Ramos (cell line): ENCODE measurements around the gene NEDD9.

Experiments used
- in situ Hi-C: fragments of 300-500 bp; cut with MboI; formaldehyde crosslinking; loops from one replicate; pipeline ENCODE4 v1.14.3; 2022; ENCODE audit warnings: low sequenced_read_pairs; ENCODE audit not compliant: unreplicated experiment

Gene NEDD9

GRCh38 chr6:11236076-11236750, 3.7 kb upstream of the NEDD9 start:
- in situ Hi-C loops = no loop called here

GRCh38 chr6:11235062-11235461, 2.6 kb upstream of the NEDD9 start:
- in situ Hi-C loops = no loop called here

- in situ Hi-C loops = no loop called here
Observed at GRCh38 chr6:11233673-11234573, 1.5 kb upstream of the NEDD9 start.

GRCh38 chr6:11232770-11233626, 530 bp upstream of the NEDD9 start:
- in situ Hi-C loops = no loop called here

GRCh38 chr6:11231564-11232192, 790 bp downstream of the NEDD9 start:
- in situ Hi-C loops = no loop called here

GRCh38 chr6:11231108-11231463, 1.4 kb downstream of the NEDD9 start:
- in situ Hi-C loops = no loop called here

GRCh38 chr6:11230158-11231107, 2.0 kb downstream of the NEDD9 start:
- in situ Hi-C loops = no loop called here

- in situ Hi-C loops = no loop called here
Observed at GRCh38 chr6:11229655-11230046, 2.8 kb downstream of the NEDD9 start.

- in situ Hi-C loops = no loop called here
Observed at GRCh38 chr6:11228935-11229654, 3.4 kb downstream of the NEDD9 start.

GRCh38 chr6:11227698-11228097, 4.8 kb downstream of the NEDD9 start:
- in situ Hi-C loops = no loop called here

- in situ Hi-C loops = no loop called here
Observed at GRCh38 chr6:11226005-11226404, 6.5 kb downstream of the NEDD9 start.

- in situ Hi-C loops = no loop called here
Observed at GRCh38 chr6:11224966-11225463, 7.5 kb downstream of the NEDD9 start.

- in situ Hi-C loops = no loop called here
Observed at GRCh38 chr6:11224252-11224965, 8.1 kb downstream of the NEDD9 start.

- in situ Hi-C loops = no loop called here
Observed at GRCh38 chr6:11223286-11223864, 9.1 kb downstream of the NEDD9 start.

- in situ Hi-C loops = no loop called here
Observed at GRCh38 chr6:11222385-11223277, 9.8 kb downstream of the NEDD9 start.

GRCh38 chr6:11221623-11222384, 10.7 kb downstream of the NEDD9 start:
- in situ Hi-C loops = no loop called here
